A549 (cell line): ENCODE measurements around the gene SLC19A3. TPM values are rescaled to one million over a fixed set of nuclear protein-coding genes. Genes with fewer than 3 reads are reported as not detected.

Experiments used
- ATAC-seq, 2 experiments: fragments of 200-7000 bp in 1 of 2; fragments of >200 bp in 1 of 2; cut with Nextera tagmentation in 1 of 2; cut with Tn5 transposase in 1 of 2; 3 replicates each; pipeline versions ENCODE4 v1.8.0 to v1.9.1; 2018 to 2020; ENCODE audit warnings: mild to moderate bottlenecking in 1 of 2, moderate library complexity in 1 of 2
- CTCF ChIA-PET: fragments of 300-600 bp; sonication (Branson Sonifier 250); formaldehyde crosslinking; extraction: SDS; loops from one replicate; lab custom pipeline; 2021; ENCODE audit warnings: antibody characterized with exemption, inconsistent platforms; lab: Yijun Ruan, JAX
- POLR2A ChIA-PET: fragments of 350-600 bp; formaldehyde crosslinking; extraction: SDS; loops from one replicate; lab custom pipeline; 2021; ENCODE audit warnings: antibody characterized with exemption, inconsistent platforms; lab: Yijun Ruan, JAX
- DNase-seq, 2 experiments: peaks; one replicate each; pipeline versions ENCODE4 v3.0.0 to v3.0.0-alpha.2; 2011 to 2016; ENCODE audit warnings: low read depth in 1 of 2, low spot score in 1 of 2
- FAIRE-seq: peaks from 2 replicates; lab custom pipeline; 2011; peaks lifted over from hg19 to GRCh38; lab: Jason Lieb, UNC
- H3K27ac ChIP-seq, 2 experiments: fragments of >200 bp; sonication (Bioruptor Twin); formaldehyde crosslinking; 3 replicates each; pipeline ENCODE4 v1.5.1; 2016 to 2017
- H3K4me1 ChIP-seq: fragments of >200 bp; sonication (Bioruptor Twin); formaldehyde crosslinking; 3 replicates; pipeline ENCODE4 v1.6.1; 2016
- H3K4me2 ChIP-seq: fragments of >200 bp; sonication (Bioruptor Twin); formaldehyde crosslinking; 3 replicates; pipeline ENCODE4 v1.6.1; 2016
- H3K4me3 ChIP-seq: fragments of >200 bp; sonication (Bioruptor Twin); formaldehyde crosslinking; 3 replicates; pipeline ENCODE4 v1.5.1; 2016
- H3K9me3 ChIP-seq: fragments of >200 bp; sonication (Bioruptor Twin); formaldehyde crosslinking; 3 replicates; pipeline ENCODE4 v1.6.1; 2016
- BCL3 ChIP-seq: fragments of >200 bp; sonication (Bioruptor Twin); formaldehyde crosslinking; IDR thresholded peaks from 3 replicates; pipeline ENCODE4 v1.6.1; 2016
- CBX2 ChIP-seq: fragments of 200-600 bp; sonication (generic); IDR thresholded peaks from 2 replicates; pipeline ENCODE4 v1.6.1; 2016; ENCODE audit warnings: low read depth, mild to moderate bottlenecking, borderline replicate concordance
- CBX8 ChIP-seq: fragments of 200-600 bp; sonication (generic); IDR thresholded peaks from 2 replicates; pipeline ENCODE4 v1.6.1; 2016
- CHD2 ChIP-seq: fragments of 150-350 bp; IDR thresholded peaks from 2 replicates; pipeline ENCODE4 v1.6.1; 2014; ENCODE audit warnings: low read length; ENCODE audit not compliant: partially characterized antibody
- CTCF ChIP-seq: fragments of >200 bp; sonication (Bioruptor Twin); formaldehyde crosslinking; IDR thresholded peaks from 3 replicates; pipeline ENCODE4 v1.5.1; 2016
- E2F6 ChIP-seq: IDR thresholded peaks from 2 replicates; pipeline ENCODE4 v1.6.1; 2012; ENCODE audit warnings: low read depth, borderline replicate concordance
- EHMT2 ChIP-seq: fragments of 200-600 bp; sonication (generic); IDR thresholded peaks from 2 replicates; pipeline ENCODE4 v1.6.1; 2016; ENCODE audit warnings: antibody characterized with exemption, low read depth, mild to moderate bottlenecking, moderate library complexity
- HOXA7 ChIP-seq: fragments of 250-450 bp; sonication (Bioruptor Pico); IDR thresholded peaks from 2 replicates; pipeline ENCODE4 v1.5.0; 2020; ENCODE audit warnings: mild to moderate bottlenecking, moderate library complexity
- HOXB5 ChIP-seq: fragments of 250-450 bp; sonication (Bioruptor Pico); IDR thresholded peaks from 2 replicates; pipeline ENCODE4 v1.5.0; 2020; ENCODE audit warnings: mild to moderate bottlenecking, moderate library complexity
- KDM5A ChIP-seq: fragments of 200-600 bp; sonication (generic); IDR thresholded peaks from 2 replicates; pipeline ENCODE4 v1.6.1; 2016; ENCODE audit warnings: antibody characterized with exemption, mild to moderate bottlenecking
- MAFK ChIP-seq: fragments of 450-650 bp; IDR thresholded peaks from 2 replicates; pipeline ENCODE4 v1.6.1; 2014; ENCODE audit not compliant: partially characterized antibody
- MYC ChIP-seq: IDR thresholded peaks from 2 replicates; pipeline ENCODE4 v1.6.1; 2012; ENCODE audit warnings: mild to moderate bottlenecking, inconsistent platforms, low read length, improper control_type of control experiment, borderline replicate concordance
- NFE2L2 ChIP-seq: fragments of 150-350 bp; conservative IDR thresholded peaks from 2 replicates; pipeline ENCODE4 v1.6.1; 2014; ENCODE audit warnings: low read length
- NPAS2 ChIP-seq: fragments of 250-450 bp; sonication (Bioruptor Pico); IDR thresholded peaks from 2 replicates; pipeline ENCODE4 v1.8.0; 2022; ENCODE audit warnings: mild to moderate bottlenecking, moderate library complexity, borderline replicate concordance
- PBX3 ChIP-seq: IDR thresholded peaks from 2 replicates; pipeline ENCODE4 v1.6.1; 2012
- POLR2A ChIP-seq: IDR thresholded peaks from 2 replicates; pipeline ENCODE4 v1.6.1; 2012; ENCODE audit warnings: mild to moderate bottlenecking, low read length
- RCOR1 ChIP-seq: fragments of 150-350 bp; IDR thresholded peaks from 2 replicates; pipeline ENCODE4 v1.6.1; 2014; ENCODE audit warnings: antibody characterized with exemption, low read length, low read depth
- RFX5 ChIP-seq: fragments of 450-650 bp; IDR thresholded peaks from 2 replicates; pipeline ENCODE4 v1.7.1; 2014; ENCODE audit warnings: antibody characterized with exemption, mild to moderate bottlenecking, moderate library complexity
- SMC3 ChIP-seq: fragments of >200 bp; sonication (Bioruptor Twin); formaldehyde crosslinking; IDR thresholded peaks from 3 replicates; pipeline ENCODE4 v1.6.1; 2018; ENCODE audit warnings: inconsistent platforms
- SREBF2 ChIP-seq: fragments of 450-650 bp; IDR thresholded peaks from 2 replicates; pipeline ENCODE4 v1.6.1; 2014; ENCODE audit warnings: mild to moderate bottlenecking, moderate library complexity
- TP53 ChIP-seq: fragments of 250-450 bp; sonication (Bioruptor Pico); IDR thresholded peaks from 2 replicates; pipeline ENCODE4 v1.5.0; 2021; ENCODE audit warnings: mild to moderate bottlenecking, moderate library complexity
- USF2 ChIP-seq: fragments of 450-650 bp; IDR thresholded peaks from 2 replicates; pipeline ENCODE4 v1.6.1; 2014; ENCODE audit warnings: antibody characterized with exemption
- ZC3H11A ChIP-seq: fragments of 450-650 bp; IDR thresholded peaks from 2 replicates; pipeline ENCODE4 v1.6.1; 2014; ENCODE audit warnings: antibody characterized with exemption, mild to moderate bottlenecking
- ZNF302 ChIP-seq: fragments of 250-450 bp; sonication (Bioruptor Pico); IDR thresholded peaks from 2 replicates; pipeline ENCODE4 v1.9.0; 2021; ENCODE audit warnings: inconsistent platforms, mild to moderate bottlenecking, moderate library complexity
- WGBS: methylation state at CpG from one replicate; pipeline ENCODE4 v1.1.6; 2017; ENCODE audit errors: missing lambda C conversion rate; 5-methylcytosine and 5-hydroxymethylcytosine counted together
- polyA plus RNA-seq, 4 experiments: library from polyadenylated mRNA; depleted of rRNA in 3 of 4; stranded (reverse); fragments of >200 nt; fragmentation: RNase III in 1 of 4; extraction: RNeasy Plus Mini Kit Qiagen cat#74134 plus additional on column Dnase treatment in 1 of 4; gene quantifications; 2 replicates in 3 of 4; 3 replicates in 1 of 4; pipeline ENCODE4 v1.2.3, GENCODE V29; 2011 to 2017

Gene SLC19A3
- polyA plus RNA-seq, 2 of the 4 experiments (the other 2 are of a cell fraction), result 2.8 to 7.6 TPM

- no peaks in the 10 kb centered on the region for H3K9me3 ChIP-seq
- no peak overlapping the region for H3K27ac ChIP-seq
- no peak for TF ChIP-seq HOXA7
- no peak for TF ChIP-seq BCL3
- TF ChIP-seq ZNF302 (CRISPR knock-in tag), result no peak
- TF ChIP-seq CBX2, result no peak
- no peak for TF ChIP-seq USF2
- TF ChIP-seq CHD2, result no peak
- TF ChIP-seq NFE2L2, result no peak
- TF ChIP-seq KDM5A, result no peak
- TF ChIP-seq MYC, result no peak
- no peak for TF ChIP-seq RFX5
- no peak for TF ChIP-seq EHMT2
- no peak for TF ChIP-seq PBX3
- TF ChIP-seq ZC3H11A, result no peak
- FAIRE-seq, result no peak
- ChIA-PET POLR2A (no interaction called here), CTCF (interaction anchor here (0.7 to 2.1 kb wide), 2 partner anchors 17 to 39 kb away, joined by 4 to 5 read pairs; no protein-coding TSS in a partner anchor)
- no peak overlapping the region for H3K4me2 ChIP-seq
- no peak overlapping the region for H3K4me3 ChIP-seq
- no peak for DNase-seq
- no peaks in the 10 kb centered on the region for H3K4me1 ChIP-seq
- WGBS, result 79% methylated on average over 2 of the region's 2 CpGs
- ATAC-seq, result no peak
Observed at GRCh38 chr2:227696990-227697679, 20.7 kb downstream of the SLC19A3 start.

GRCh38 chr2:227687189-227687588 lies 30.6 kb downstream of the SLC19A3 start:
- Histone ChIP-seq H3K9me3 (no peaks in the 10 kb centered on the region), H3K4me3 (no peak overlapping the region), H3K4me2 (no peak overlapping the region), H3K4me1 (no peaks in the 10 kb centered on the region), H3K27ac (no peak overlapping the region)
- no peak for ATAC-seq
- no peak for FAIRE-seq
- TF ChIP-seq NFE2L2, result no peak
- no peak for TF ChIP-seq NPAS2 (CRISPR knock-in tag)
- TF ChIP-seq RFX5, result no peak
- TF ChIP-seq HOXB5 (CRISPR knock-in tag), result no peak
- no peak for TF ChIP-seq KDM5A
- TF ChIP-seq RCOR1, result no peak
- no peak for TF ChIP-seq SREBF2
- TF ChIP-seq SMC3, result no peak
- no peak for TF ChIP-seq E2F6
- no peak for DNase-seq
- ChIA-PET POLR2A (no interaction called here), CTCF (no interaction called here)
- 97% methylated on average over 3 of the region's 3 CpGs for WGBS

GRCh38 chr2:227684258-227684657 lies 33.6 kb downstream of the SLC19A3 start:
- Histone ChIP-seq H3K4me2 (no peak overlapping the region), H3K27ac (no peak overlapping the region), H3K9me3 (no peaks in the 10 kb centered on the region), H3K4me1 (no peaks in the 10 kb centered on the region), H3K4me3 (no peak overlapping the region)
- TF ChIP-seq CBX8 (no peak), HOXA7 (no peak), USF2 (no peak), HOXB5 (CRISPR knock-in tag) (no peak), TP53 (no peak), SREBF2 (no peak), POLR2A (no peak), MAFK (no peak), CHD2 (no peak), CTCF (no peak)
- FAIRE-seq (no peak), DNase-seq (no peak), ATAC-seq (no peak)
- ChIA-PET CTCF (interaction anchor here (1.3 kb wide), 1 partner anchor 26 kb away, joined by 3 read pairs; no protein-coding TSS in a partner anchor), POLR2A (no interaction called here)
- WGBS, result 66% methylated on average over 5 of the region's 5 CpGs
